ENCODE data around the gene FAIM2. TPM values are rescaled to one million over a fixed set of nuclear protein-coding genes. Genes with fewer than 3 reads are reported as not detected.
"Not testable (repeated sequence)": the region's sequence is repeated elsewhere in the genome, so short reads cannot be mapped to it uniquely, and the experiment has no call there.

FAIM2 gene
- total RNA-seq, 4 donors from 2014 or later: 4.1 to 10.3 (median 7.4) TPM

GRCh38 chr12:49865782-49866135 lies 37.9 kb downstream of the FAIM2 start:
- Histone ChIP-seq H3K36me3 (no peaks in the 10 kb centered on the region), H3K9me3 (no peaks in the 10 kb centered on the region), H3K27ac (replicated peaks in 1 of 4) (no peak overlapping the region), H3K4me3 (no peak overlapping the region), H3K4me1 (peaks cover 30 to 33% (median 31%) of the 10 kb centered on the region in 4 donors), H3K27me3 (peaks cover 0 to 3% (median 0%) of the 10 kb centered on the region in 4 donors)
- 89% methylated on average over 8 of the region's 8 CpGs for whole genome bisulfite sequencing
- intact Hi-C loops (cut with DNase I): loop anchor here (5.0 to 10.0 kb wide), 2 partner anchors 82 to 179 kb away; no protein-coding TSS in a partner anchor
- TF ChIP-seq POLR2A (IDR thresholded peaks at IDR 0.05; ENCODE audit: low read depth) (no peak), POLR2AphosphoS5 (IDR thresholded peaks at IDR 0.05) (no peak), EP300 (IDR thresholded peaks at IDR 0.05) (no peak)
- TF ChIP-seq, protein P1, sequence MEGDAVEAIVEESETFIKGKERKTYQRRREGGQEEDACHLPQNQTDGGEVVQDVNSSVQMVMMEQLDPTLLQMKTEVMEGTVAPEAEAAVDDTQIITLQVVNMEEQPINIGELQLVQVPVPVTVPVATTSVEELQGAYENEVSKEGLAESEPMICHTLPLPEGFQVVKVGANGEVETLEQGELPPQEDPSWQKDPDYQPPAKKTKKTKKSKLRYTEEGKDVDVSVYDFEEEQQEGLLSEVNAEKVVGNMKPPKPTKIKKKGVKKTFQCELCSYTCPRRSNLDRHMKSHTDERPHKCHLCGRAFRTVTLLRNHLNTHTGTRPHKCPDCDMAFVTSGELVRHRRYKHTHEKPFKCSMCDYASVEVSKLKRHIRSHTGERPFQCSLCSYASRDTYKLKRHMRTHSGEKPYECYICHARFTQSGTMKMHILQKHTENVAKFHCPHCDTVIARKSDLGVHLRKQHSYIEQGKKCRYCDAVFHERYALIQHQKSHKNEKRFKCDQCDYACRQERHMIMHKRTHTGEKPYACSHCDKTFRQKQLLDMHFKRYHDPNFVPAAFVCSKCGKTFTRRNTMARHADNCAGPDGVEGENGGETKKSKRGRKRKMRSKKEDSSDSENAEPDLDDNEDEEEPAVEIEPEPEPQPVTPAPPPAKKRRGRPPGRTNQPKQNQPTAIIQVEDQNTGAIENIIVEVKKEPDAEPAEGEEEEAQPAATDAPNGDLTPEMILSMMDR (IDR thresholded peaks at IDR 0.05): no peak
- DNase-seq (ENCODE audit: extremely low spot score): no peak

GRCh38 chr12:49865109-49865781 lies 38.5 kb downstream of the FAIM2 start:
- intact Hi-C loops (cut with DNase I): loop anchor here (5.0 to 10.0 kb wide), 2 partner anchors 82 to 180 kb away; no protein-coding TSS in a partner anchor
- no peak for TF ChIP-seq POLR2A (IDR thresholded peaks at IDR 0.05; ENCODE audit: low read depth)
- TF ChIP-seq, protein P1 (IDR thresholded peaks at IDR 0.05): no peak
- TF ChIP-seq EP300 (IDR thresholded peaks at IDR 0.05): no peak
- TF ChIP-seq POLR2AphosphoS5 (IDR thresholded peaks at IDR 0.05): no peak

GRCh38 chr12:49864798-49865090 lies 39.0 kb downstream of the FAIM2 start:
- Histone ChIP-seq H3K36me3 (no peaks in the 10 kb centered on the region), H3K4me3 (no peak overlapping the region), H3K9me3 (no peaks in the 10 kb centered on the region), H3K27me3 (peaks cover 0 to 3% (median 0%) of the 10 kb centered on the region in 4 donors), H3K27ac (replicated peaks in 1 of 4) (no peak overlapping the region), H3K4me1 (peaks cover 26 to 30% (median 28%) of the 10 kb centered on the region in 4 donors)
- DNase-seq (ENCODE audit: extremely low spot score): no peak
- no peak for TF ChIP-seq POLR2A (IDR thresholded peaks at IDR 0.05; ENCODE audit: low read depth)
- no peak for TF ChIP-seq POLR2AphosphoS5 (IDR thresholded peaks at IDR 0.05)
- TF ChIP-seq, protein P1 (IDR thresholded peaks at IDR 0.05): no peak
- no peak for TF ChIP-seq EP300 (IDR thresholded peaks at IDR 0.05)
- intact Hi-C loops (cut with DNase I): loop anchor here (5.0 to 10.0 kb wide), 2 partner anchors 83 to 180 kb away; no protein-coding TSS in a partner anchor
- 75% methylated on average over 2 of the region's 2 CpGs for WGBS

More at GRCh38 chr12:49865109-49865781, 38.5 kb downstream of the FAIM2 start:
- no peaks in the 10 kb centered on the region for H3K36me3 ChIP-seq
- H3K27ac ChIP-seq (replicated peaks in 1 of 4): no peak overlapping the region
- H3K27me3 ChIP-seq: peaks cover 0 to 3% (median 0%) of the 10 kb centered on the region in 4 donors
- peak; percentile 75 for DNase-seq (ENCODE audit: extremely low spot score)
- no peaks in the 10 kb centered on the region for H3K9me3 ChIP-seq
- 81% methylated on average over 13 of the region's 13 CpGs for WGBS
- peaks cover 30 to 33% (median 31%) of the 10 kb centered on the region in 4 donors for H3K4me1 ChIP-seq
- H3K4me3 ChIP-seq: no peak overlapping the region

GRCh38 chr12:49863946-49864797 lies 39.5 kb downstream of the FAIM2 start:
- TF ChIP-seq, protein P1 (IDR thresholded peaks at IDR 0.05): no peak
- TF ChIP-seq EP300 (IDR thresholded peaks at IDR 0.05) (no peak), POLR2A (IDR thresholded peaks at IDR 0.05; ENCODE audit: low read depth) (no peak), POLR2AphosphoS5 (IDR thresholded peaks at IDR 0.05) (no peak)
- no peak overlapping the region for H3K27ac ChIP-seq (replicated peaks in 1 of 4)
- H3K36me3 ChIP-seq: no peaks in the 10 kb centered on the region
- intact Hi-C loops (cut with DNase I): loop anchor here (10.0 kb wide), 1 partner anchor 181 kb away; no protein-coding TSS in a partner anchor
- peaks cover 21 to 24% (median 23%) of the 10 kb centered on the region in 4 donors for H3K4me1 ChIP-seq
- no peaks in the 10 kb centered on the region for H3K9me3 ChIP-seq
- 81% methylated on average over 17 of the region's 17 CpGs for WGBS
- H3K4me3 ChIP-seq: no peak overlapping the region
- peaks cover 0 to 3% (median 0%) of the 10 kb centered on the region in 4 donors for H3K27me3 ChIP-seq
- DNase-seq (ENCODE audit: extremely low spot score): peak; percentile 92

DNA sequence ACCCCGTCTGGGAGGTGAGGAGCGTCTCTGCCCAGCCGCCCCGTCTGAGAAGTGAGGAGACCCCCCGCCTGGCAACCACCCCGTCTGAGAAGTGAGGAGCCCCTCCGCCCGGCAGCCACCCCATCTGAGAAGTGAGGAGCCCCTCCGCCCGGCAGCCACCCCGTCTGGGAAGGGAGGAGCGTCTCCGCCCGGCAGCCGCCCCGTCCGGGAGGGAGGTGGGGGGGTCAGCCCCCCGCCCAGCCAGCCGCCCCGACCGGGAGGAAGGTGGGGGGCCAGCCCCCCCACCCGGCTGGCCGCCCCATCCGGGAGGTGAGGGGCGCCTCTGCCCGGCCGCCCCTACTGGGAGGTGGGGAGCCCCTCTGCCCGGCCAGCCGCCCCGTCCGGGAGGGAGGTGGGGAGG lies 42.8 kb downstream of the FAIM2 start:
- WGBS: 100% methylated on average over 1 of the region's 31 CpGs
- intact Hi-C loops (cut with DNase I): loop anchor here (10.0 kb wide), 1 partner anchor 184 kb away; no protein-coding TSS in a partner anchor

GRCh38 chr12:49855890-49856289 lies 47.8 kb downstream of the FAIM2 start:
- H3K9me3 ChIP-seq; H3K4me1 ChIP-seq; H3K4me3 ChIP-seq; H3K36me3 ChIP-seq; intact Hi-C loops (cut with DNase I); DNase-seq (ENCODE audit: extremely low spot score); H3K27ac ChIP-seq (replicated peaks in 1 of 4): not testable (repeated sequence)
- 91% methylated on average over 4 of the region's 4 CpGs for WGBS
- peaks cover 0 to 12% (median 0%) of the 10 kb centered on the region in 4 donors for H3K27me3 ChIP-seq

More for the DNA sequence above, 42.8 kb downstream of the FAIM2 start:
- not testable (repeated sequence) for H3K9me3 ChIP-seq; H3K36me3 ChIP-seq; DNase-seq (ENCODE audit: extremely low spot score); H3K27ac ChIP-seq (replicated peaks in 1 of 4); H3K27me3 ChIP-seq; H3K4me1 ChIP-seq; H3K4me3 ChIP-seq

All from esophagus muscularis mucosa (tissue), 4 donors.